Measurements from ENCODE around the gene CFDP1.

DNA sequence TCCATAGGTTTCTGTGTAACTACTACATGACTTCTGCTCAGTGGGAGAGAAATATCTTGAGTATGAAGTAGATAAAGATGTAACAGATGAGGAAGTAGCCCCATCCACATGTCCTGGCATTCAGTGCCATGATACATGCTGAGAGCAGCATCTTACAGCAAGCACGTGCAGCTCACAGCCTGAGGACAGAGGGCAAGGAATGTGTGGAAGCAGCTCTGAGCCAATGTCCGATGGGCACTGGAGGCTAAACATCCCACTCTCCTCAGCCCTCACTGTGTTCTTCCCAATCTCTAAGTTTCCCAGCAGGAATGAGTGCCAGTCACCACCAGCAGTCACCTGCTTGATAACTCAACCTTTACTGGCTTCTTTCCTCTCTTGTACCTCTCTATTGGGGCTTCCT is 40.4 kb downstream of the CFDP1 start:
- TF ChIP-seq, protein P1, sequence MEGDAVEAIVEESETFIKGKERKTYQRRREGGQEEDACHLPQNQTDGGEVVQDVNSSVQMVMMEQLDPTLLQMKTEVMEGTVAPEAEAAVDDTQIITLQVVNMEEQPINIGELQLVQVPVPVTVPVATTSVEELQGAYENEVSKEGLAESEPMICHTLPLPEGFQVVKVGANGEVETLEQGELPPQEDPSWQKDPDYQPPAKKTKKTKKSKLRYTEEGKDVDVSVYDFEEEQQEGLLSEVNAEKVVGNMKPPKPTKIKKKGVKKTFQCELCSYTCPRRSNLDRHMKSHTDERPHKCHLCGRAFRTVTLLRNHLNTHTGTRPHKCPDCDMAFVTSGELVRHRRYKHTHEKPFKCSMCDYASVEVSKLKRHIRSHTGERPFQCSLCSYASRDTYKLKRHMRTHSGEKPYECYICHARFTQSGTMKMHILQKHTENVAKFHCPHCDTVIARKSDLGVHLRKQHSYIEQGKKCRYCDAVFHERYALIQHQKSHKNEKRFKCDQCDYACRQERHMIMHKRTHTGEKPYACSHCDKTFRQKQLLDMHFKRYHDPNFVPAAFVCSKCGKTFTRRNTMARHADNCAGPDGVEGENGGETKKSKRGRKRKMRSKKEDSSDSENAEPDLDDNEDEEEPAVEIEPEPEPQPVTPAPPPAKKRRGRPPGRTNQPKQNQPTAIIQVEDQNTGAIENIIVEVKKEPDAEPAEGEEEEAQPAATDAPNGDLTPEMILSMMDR (IDR thresholded peaks at IDR 0.05) = no peak
- TF ChIP-seq POLR2A (IDR thresholded peaks at IDR 0.05) (no peak), POLR2AphosphoS5 (IDR thresholded peaks at IDR 0.05) (no peak)

All from upper lobe of left lung (tissue), 4 donors.